ENCODE results near the gene TPD52L2.
"Not testable (repeated sequence)": the region's sequence is repeated elsewhere in the genome, so short reads cannot be mapped to it uniquely, and the experiment has no call there.

Gene TPD52L2

GRCh38 chr20:63835021-63835858 is 29.8 kb upstream of the TPD52L2 start:
- DNase-seq (ENCODE audit: low read depth) = peak; percentile 94

GRCh38 chr20:63836458-63837344 is 28.4 kb upstream of the TPD52L2 start:
- DNase-seq (ENCODE audit: low read depth) = no peak

GRCh38 chr20:63837479-63837878 is 27.6 kb upstream of the TPD52L2 start:
- DNase-seq (ENCODE audit: low read depth) = no peak

- DNase-seq (ENCODE audit: low read depth) = no peak
Measured at GRCh38 chr20:63839620-63840019, 25.4 kb upstream of the TPD52L2 start.

GRCh38 chr20:63840405-63840828 is 24.7 kb upstream of the TPD52L2 start:
- no peak for DNase-seq (ENCODE audit: low read depth)

GRCh38 chr20:63842258-63842657 is 22.8 kb upstream of the TPD52L2 start:
- DNase-seq (ENCODE audit: low read depth) = no peak

GRCh38 chr20:63843222-63843621 is 21.8 kb upstream of the TPD52L2 start:
- DNase-seq (ENCODE audit: low read depth) = no peak

- DNase-seq (ENCODE audit: low read depth) = no peak
Measured at GRCh38 chr20:63843778-63844177, 21.3 kb upstream of the TPD52L2 start.

GRCh38 chr20:63844511-63844991 is 20.5 kb upstream of the TPD52L2 start:
- no peak for DNase-seq (ENCODE audit: low read depth)

- DNase-seq (ENCODE audit: low read depth) = no peak
Measured at GRCh38 chr20:63846128-63846771, 18.8 kb upstream of the TPD52L2 start.

GRCh38 chr20:63846888-63847236 is 18.2 kb upstream of the TPD52L2 start:
- DNase-seq (ENCODE audit: low read depth) = no peak

GRCh38 chr20:63847237-63848002 is 17.6 kb upstream of the TPD52L2 start:
- no peak for DNase-seq (ENCODE audit: low read depth)

- DNase-seq (ENCODE audit: low read depth) = no peak
Measured at GRCh38 chr20:63848003-63848911, 16.8 kb upstream of the TPD52L2 start.

- DNase-seq (ENCODE audit: low read depth) = no peak
Measured at GRCh38 chr20:63850689-63851547, 14.2 kb upstream of the TPD52L2 start.

- not testable (repeated sequence) for DNase-seq (ENCODE audit: low read depth)
Measured at GRCh38 chr20:63851548-63851943, 13.5 kb upstream of the TPD52L2 start.

GRCh38 chr20:63853733-63854068 is 11.4 kb upstream of the TPD52L2 start:
- not testable (repeated sequence) for DNase-seq (ENCODE audit: low read depth)

- DNase-seq (ENCODE audit: low read depth) = no peak
Measured at GRCh38 chr20:63854069-63854765, 10.9 kb upstream of the TPD52L2 start.

GRCh38 chr20:63854766-63855362 is 10.2 kb upstream of the TPD52L2 start:
- DNase-seq (ENCODE audit: low read depth) = no peak
